ENCODE data around the gene TEX51.

GRCh38 chr2:126849486-126849885, 49.2 kb upstream of the TEX51 start:
- no peak for TF ChIP-seq CTCF (IDR thresholded peaks at IDR 0.05; ENCODE audit: low read length)
- no peak for TF ChIP-seq EZH2phosphoT487 (IDR thresholded peaks at IDR 0.05; ENCODE audit: low read length)
- no peak for TF ChIP-seq EZH2 (optimal IDR thresholded peaks at IDR 0.05; ENCODE audit: low read depth, low read length)
